ENCODE results near the gene TBC1D2B.
"Not testable (repeated sequence)": the region's sequence is repeated elsewhere in the genome, so short reads cannot be mapped to it uniquely, and the experiment has no call there.

DNA sequence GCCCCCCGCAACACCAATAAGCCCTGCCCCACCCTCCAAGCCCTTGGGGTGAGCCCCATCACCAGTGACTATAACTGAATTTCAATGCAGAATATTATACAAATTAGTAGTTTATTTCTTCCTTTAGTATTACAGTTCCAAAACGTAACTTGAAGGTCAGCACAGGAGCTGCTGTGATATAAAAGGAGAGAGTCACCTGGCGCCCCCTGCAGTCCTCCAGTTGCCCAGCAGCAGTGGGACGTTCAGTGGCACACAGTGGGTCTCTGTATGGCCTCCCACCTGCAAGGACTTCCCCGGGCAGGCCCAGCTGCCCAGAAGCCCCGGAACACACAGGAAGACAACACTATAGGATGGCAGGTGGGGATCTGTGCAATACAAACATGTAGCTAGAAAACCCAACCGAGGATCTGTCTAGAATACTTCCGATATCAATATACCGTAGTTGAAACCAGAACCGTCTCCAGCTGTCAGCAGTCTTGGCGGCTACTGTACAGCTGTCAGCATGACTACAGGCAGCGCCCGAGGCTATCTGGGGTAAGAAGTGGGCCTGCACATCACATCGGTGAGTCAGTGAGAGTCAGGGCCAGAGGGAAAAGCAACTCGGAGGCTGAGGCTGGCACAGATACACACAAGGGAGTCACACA lies 82.5 kb downstream of the TBC1D2B start:
- not testable (repeated sequence) for TF ChIP-seq CTCF (optimal IDR thresholded peaks at IDR 0.05 in 1 of 3, IDR thresholded peaks at IDR 0.05 in 1 of 3, conservative IDR thresholded peaks at IDR 0.05 in 1 of 3; ENCODE audit: extremely low read depth in 1 of 3, insufficient read depth in 2 of 3, low read length in 3 of 3); EZH2 (IDR thresholded peaks at IDR 0.05; ENCODE audit: low read length)

Measured in keratinocyte (primary cell).